HT-29 (cell line): ENCODE measurements around the gene SLC16A12. TPM values are rescaled to one million over a fixed set of nuclear protein-coding genes. Genes with fewer than 3 reads are reported as not detected.
"Not testable (repeated sequence)": the region's sequence is repeated elsewhere in the genome, so short reads cannot be mapped to it uniquely, and the experiment has no call there.

Source experiments
- DNase-seq: peaks from one replicate; pipeline ENCODE4 v3.0.0-alpha.2; 2015; ENCODE audit warnings: low spot score
- total RNA-seq: library from RNA; depleted of rRNA; stranded (reverse); fragments of >200 nt; shearing (Covaris generic); gene quantifications from 2 replicates; pipeline ENCODE4 v1.2.3, GENCODE V29; 2014; rRNA removed

The SLC16A12 gene
- total RNA-seq, 1 experiment from 2014 or later = 0.18 TPM

DNA sequence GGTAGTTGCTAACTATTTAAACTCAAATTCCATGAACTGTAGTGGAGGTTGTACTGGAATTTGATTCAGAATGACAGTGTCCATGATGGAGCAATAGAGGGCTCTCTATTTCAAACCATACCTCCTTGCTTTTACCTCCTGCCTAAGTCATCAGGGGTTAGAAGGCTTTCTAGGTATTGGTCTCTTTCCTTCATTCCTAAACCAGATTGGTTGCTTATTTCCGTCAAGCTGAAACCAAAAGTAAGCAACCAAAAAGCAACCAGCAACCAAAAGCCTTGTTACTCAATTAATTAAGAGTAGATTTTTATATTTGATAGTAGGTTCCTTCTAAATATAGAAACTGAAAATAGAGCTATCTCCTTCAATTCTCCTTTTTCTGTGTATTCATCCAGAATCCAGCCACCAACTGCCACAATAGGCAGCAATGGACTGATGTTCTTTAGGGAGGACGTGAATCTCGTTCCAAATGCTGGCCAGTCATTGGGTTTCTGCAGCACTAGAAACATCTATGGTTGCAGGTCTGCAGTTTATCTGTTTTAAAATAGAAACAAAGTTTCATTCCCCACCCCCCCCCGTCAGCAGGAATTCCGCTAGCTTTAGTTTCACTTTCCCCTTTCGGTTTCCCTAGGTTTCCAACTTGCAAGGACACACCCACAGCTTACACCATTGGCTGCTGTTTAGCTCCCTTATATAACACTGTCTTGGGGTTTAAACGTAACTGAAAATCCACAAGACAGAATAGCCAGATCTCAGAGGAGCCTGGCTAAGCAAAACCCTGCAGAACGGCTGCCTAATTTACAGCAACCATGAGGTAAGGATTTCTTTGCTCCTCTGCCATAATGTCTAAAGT lies 143.3 kb downstream of the SLC16A12 start, which contains the start of gene IFIT1:
TSS of gene IFIT1 (plus strand) at position 717 of the 850 bp plus-strand sequence. CDS start at position 807, 90 bp downstream.
- peak; percentile 60 for DNase-seq

DNA sequence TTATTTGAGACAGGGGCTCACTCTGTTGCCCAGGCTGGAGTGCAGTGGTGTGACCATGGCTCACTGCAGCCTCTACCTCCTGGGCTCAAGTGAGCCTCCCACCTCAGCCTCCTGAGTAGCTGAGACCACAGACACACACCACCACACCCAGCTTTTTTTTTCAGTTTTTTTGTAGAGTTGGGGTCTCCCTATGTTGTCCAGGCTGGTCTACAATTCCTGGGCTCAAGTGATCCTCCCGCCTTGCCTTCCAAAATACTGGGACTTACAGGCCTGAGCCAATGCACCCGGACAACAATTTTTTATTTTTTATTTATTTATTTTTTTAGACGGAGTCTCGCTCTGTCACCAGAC lies 144.2 kb downstream of the SLC16A12 start:
- DNase-seq = not testable (repeated sequence)

DNA sequence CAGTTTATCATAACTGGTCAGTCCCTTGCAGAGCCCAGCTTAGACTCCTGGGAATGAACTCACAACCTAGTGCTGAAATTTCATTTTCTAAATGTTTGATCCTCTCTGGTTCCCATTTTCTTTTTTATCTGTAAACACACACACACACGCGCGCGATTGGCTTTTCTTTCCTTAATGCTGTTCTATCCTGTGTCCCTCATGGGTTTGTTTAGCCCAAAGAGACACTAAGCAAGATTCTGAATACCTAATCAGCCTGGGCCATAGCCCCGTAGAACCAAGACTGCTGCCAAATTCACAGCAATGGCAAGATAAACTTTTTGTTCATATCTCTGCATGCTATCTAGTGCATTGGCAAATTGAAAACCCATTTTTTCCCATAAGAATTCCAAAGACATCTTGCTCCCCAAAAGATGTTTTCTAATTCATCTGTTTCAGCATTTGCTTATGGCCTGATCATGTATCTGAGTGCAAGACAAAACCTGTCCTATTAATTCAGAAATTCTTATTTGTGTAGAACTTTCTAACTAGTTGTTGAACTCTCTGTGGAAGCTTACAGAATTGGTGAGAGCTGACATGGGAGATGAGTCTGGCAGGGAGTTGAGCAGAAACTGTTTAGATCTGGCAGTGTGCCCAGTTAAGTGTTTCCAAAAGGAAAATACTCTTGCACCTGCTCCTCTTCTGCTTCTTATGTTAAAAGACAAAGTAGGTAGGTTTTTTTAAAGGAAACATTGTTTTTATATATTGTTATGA lies 144.7 kb downstream of the SLC16A12 start:
- no peak for DNase-seq

DNA sequence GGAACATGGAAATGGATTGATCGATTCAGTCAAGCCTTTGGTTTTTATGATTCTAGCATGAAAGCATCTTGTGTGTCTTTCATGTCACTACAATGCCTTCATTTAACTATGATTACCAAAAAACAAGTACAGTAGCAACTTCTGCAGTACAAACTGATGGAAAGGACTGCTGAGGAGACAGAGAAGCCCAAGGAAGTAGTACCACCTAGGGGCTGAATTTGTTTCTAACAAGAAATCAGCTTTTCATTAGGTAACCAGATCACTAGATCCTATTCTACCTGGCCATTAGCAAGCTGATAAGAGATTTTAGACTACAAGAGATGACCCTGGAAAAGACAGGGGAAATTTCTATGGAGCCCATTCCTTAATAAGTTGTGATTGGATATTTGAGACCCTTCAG lies 146.1 kb downstream of the SLC16A12 start:
- peak; percentile 61 for DNase-seq

DNA sequence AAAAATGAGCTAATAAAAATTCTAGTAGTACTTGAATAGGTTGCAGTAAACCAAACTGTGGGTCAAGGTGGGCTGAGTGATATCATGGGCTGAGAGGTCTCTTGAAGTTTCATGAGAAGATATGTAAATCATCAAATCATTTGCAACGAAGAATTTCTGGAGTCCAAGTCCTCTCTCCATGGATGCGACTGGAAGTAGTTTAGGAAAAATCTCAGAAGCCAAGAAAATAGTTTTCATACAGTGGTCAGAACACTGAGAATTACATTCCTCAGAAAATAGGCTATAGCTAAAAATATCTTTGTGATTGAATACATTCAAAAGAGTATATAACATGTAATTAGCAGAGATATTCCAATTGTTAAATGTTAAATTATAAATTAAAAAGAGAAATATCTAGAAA lies 146.6 kb downstream of the SLC16A12 start:
- DNase-seq = no peak

DNA sequence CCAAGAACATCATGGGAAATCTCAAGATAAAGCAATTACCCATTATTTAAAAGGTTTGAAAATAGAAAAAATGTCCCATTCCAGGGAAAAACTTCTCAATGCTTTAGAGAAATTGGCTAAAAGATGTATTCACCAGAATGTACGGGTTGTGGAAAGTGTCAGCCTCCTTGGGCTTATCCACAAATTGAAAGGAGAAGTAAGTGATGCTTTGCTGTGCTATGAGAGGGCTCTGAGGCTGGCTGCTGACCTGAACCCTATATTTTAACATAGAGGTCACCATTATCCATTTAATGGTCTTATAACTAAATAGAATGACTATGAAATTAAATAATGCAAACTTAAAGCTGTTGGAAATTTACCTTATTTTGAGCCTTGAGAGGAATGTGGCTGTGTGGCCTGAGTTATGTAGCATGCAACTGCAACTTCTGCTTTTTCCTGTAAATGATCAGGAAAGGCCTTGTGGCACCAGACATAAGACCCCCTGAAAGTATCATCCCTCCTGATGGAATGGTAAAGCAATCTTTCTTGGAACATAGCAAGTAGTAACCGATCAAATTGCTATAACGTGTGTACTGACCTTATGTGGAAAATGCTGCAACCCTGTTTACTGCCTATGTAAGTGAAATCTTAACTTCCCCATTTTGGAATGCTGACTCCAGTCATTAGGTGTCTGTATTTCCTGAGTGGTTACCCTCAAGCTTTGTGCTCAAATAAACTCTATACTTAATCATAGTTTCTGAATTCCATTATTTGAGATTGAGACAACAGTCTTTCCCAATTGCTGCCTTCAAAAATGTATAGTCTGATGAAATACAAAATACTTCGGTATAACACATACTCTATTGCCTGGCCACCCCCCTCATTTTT lies 150.7 kb downstream of the SLC16A12 start:
- DNase-seq = no peak

DNA sequence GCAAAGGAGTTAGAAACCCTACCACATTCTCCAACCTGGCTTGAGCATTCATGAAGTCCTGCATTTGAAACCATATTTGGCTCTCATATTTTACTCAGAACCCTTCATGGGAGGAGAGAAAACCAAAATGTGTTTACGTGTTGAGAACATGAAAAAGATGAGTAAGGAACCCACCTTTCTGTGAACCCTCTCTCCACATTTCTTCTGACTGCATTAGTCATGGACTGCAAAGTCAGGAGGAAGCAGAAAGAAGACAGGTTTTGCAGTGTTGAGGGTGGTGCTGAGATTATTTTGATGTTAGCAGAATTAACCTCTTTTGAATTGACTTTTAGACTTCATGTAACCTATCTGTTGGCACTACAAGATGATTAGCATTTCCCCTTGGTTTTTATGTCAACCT lies 152.6 kb downstream of the SLC16A12 start:
- DNase-seq = no peak

Other genes with a start within 250 kb of the SLC16A12 start
- 1.7 and 4.0 TPM in 2 replicates for gene IFIT2, start 233.5 kb downstream of the SLC16A12 start, total RNA-seq
- gene IFIT3, start 207.6 kb downstream of the SLC16A12 start, total RNA-seq = 6.1 and 6.9 TPM in 2 replicates
- not detected in 2 replicates for gene IFIT1B, start 157.5 kb downstream of the SLC16A12 start, total RNA-seq
- 5.3 and 8.3 TPM in 2 replicates for gene IFIT1, start 143.0 kb downstream of the SLC16A12 start, total RNA-seq
- gene IFIT5, start 121.0 kb downstream of the SLC16A12 start, total RNA-seq = 3.3 and 6.0 TPM in 2 replicates
- 9.1 and 13.4 TPM in 2 replicates for gene PANK1, start 109.6 kb upstream of the SLC16A12 start, total RNA-seq
- gene KIF20B, start 166.0 kb upstream of the SLC16A12 start, total RNA-seq = 8.8 and 9.8 TPM in 2 replicates